Measurements from ENCODE around the gene DSCAML1.

DSCAML1 gene

DNA sequence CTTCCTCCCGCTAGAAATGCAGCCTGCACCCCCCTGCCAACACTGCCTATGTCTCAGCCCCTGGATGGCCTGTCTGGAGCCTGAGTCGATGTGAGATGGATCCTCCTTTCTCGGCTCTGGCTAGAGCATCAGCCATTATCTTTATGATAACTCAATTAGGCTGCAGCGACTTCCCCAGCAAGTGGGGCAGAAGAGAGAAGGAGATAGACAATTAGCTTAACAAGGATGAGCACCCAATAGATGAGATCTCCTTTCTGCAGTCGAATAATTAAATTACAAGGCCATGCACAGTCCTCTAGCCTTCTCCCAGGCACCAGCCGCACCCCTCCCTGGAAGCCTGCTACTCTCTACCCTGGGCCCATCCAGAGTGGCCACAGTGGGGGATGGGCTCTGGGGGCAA lies 290.0 kb downstream of the DSCAML1 start:
- DNase-seq (ENCODE audit: low read depth in 2 of 3, low spot score in 1 of 3), result no peak

DNA sequence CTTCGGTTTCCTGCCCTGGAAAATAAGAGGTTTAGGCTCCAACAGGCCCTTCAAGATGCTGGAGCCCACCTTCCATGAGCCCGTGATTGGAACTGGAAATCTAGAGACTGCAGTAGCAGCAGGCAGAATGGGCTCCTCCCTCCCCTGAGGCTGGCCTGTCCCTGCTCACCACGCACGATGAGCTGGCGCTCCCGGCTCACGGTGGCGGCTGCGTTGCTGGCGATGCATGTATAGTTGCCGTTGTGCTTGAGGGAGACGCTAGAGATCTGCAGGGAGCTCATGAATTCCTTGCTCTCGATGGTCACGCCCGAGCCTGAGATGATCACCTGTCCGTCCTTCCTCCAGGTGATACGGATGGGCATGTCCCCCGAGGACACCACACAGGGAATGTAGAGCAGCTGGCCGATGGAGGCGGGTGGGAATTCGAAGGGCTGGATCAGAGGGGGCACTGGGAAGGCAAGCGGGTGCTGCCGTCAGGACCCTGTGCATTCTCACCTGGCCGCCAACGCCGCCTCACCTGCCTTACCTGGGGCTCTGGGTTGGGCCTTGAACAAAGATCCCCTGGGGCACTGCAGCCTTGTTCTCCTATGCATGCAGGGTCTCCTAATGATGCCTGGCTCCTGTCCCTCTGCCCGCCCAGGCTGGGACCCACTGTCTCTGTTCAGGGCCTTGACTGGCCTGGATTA lies 291.6 kb downstream of the DSCAML1 start:
- DNase-seq (ENCODE audit: low read depth in 2 of 3, low spot score in 1 of 3), result no peak

DNA sequence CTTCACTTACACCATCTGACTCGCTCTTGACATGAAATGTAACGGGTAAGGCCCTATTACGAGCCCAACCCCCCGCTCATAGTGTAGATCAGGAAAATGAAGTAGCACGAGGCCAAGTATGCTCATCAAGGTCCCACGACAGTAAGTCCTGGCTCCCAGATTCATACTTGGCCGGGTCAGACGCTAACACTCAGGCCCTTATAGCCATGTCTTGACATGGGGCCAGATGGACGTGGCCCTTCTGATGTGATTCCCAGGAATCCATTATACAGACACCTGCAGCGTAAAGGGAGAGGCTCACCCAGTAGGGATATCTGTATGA lies 294.3 kb downstream of the DSCAML1 start:
- no peak for DNase-seq (ENCODE audit: low read depth in 2 of 3, low spot score in 1 of 3)

DNA sequence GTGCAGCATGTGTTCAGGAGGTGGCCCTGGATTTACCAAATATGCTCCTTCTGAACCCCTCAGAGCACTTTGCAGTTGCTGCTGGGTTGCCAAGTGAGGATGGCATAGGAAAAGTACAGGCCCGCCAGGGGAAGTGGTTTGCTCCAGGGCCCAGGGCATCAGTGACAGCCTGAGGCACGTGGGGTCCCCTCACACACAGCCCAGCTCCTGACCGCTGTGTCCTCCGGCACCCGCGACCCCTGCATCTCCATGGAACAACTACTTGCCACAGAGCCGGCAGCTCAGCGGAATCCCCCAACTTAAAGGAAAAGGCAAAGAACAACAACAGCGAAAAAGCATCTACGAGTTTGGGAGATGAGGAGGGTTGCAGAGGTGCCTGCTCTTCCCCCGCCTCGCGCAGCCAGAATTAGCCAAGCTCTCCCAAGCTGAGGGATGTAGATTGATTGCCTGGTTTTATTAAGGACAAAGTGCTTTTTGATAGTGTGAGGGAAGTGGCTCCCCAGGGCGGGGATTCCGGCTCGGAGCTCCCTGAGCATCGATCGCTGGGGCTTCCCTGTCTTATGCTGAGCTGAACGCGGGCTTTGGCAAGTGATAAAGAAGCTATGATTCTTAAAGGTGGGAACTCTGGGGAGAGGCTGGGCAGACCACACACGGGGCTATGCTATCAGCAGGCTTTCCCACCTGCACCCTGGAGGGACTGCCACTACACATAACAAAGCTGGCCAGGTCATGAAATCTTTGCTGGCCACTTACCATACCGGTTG lies 294.8 kb downstream of the DSCAML1 start:
- DNase-seq (ENCODE audit: low read depth in 2 of 3, low spot score in 1 of 3), result no peak

DNA sequence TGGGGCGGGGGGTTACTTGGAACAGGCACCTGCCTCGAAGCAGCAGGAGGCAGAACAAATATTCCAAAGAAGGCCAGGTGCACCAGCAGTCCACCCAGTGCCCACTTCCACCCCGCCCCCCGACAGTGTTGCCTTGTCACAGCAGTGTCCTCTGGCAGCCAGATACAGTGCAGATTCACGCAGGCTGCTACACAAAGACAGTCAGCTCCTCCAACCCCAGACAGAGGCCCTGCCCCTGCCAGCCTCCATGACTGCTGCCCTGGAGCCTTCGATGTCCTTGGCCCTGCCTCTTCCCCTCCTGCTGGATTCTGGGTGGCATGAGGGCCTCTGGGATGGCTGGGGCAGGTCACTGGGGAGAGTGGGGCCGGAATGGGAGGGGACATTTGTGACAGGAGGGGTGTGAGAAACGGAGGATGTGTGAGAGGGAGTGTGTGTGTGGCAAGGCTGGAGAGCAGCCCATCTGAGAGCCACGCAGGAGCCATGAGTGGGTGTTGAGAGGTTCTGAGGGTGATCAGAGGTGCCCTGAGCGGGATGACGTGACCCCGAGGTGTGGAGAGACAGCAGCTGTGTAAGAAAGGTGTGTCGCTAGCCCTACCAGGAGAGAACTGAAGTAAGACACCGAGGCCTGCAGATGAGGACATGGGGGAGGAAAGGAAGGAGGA lies 295.6 kb downstream of the DSCAML1 start:
- DNase-seq (ENCODE audit: low read depth in 2 of 3, low spot score in 1 of 3), result no peak

DNA sequence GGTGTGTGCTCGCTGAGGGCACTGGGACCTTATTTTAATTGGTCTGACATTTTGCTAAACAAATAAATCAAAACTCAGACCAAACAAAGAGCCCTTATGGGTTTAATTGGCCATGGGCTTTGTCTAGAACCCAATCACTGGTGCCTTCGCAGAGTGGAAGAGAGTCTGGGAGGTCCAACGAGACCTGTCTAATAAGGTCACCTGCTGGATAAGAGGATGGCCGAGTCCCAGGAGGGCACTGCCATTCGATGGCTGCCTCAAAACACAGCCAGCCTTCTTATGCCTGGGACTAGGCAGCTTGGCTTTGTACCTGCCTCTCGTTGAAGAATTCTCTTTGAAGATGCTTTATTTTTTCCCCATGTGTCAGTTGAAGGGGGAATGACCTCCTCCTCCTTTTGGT lies 298.2 kb downstream of the DSCAML1 start:
- DNase-seq (ENCODE audit: low read depth in 2 of 3, low spot score in 1 of 3), result no peak

DNA sequence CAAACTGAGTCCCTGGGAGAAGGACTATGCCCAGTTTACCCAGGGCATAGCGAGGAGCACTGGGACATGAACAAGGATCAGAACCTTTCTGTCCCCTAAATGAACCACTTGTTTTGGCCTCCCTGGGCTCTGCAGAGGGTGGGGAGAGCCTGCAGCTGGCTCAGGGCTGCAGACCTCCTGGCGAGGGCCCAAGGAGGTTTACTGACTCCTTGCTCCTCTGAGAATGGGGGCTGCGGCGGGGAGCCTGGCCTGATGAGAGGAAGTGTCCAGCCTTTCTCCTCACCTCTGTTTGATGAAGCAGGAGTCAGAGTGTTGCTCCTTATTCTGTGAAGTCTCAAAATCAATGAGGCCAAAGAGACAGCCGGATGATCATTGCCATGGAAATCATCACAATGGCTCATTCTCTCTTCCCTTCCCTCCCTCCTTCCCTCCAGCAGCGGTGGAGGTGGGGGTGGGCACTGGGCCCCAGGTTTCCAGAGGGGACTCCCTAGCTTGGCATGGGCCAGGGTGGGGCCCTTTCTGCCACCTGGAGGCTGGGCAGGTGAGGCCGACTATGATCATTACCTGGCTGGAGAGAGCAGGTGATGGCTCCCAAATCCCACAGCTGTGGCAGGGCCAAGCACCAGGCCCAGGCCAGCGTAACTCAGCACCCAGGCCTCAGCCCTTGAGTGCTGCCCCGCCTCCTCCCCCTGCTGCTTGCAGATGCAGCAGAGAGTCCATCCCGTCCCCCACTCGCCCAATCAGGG lies 299.6 kb downstream of the DSCAML1 start:
- no peak for DNase-seq (ENCODE audit: low read depth in 2 of 3, low spot score in 1 of 3)

DNA sequence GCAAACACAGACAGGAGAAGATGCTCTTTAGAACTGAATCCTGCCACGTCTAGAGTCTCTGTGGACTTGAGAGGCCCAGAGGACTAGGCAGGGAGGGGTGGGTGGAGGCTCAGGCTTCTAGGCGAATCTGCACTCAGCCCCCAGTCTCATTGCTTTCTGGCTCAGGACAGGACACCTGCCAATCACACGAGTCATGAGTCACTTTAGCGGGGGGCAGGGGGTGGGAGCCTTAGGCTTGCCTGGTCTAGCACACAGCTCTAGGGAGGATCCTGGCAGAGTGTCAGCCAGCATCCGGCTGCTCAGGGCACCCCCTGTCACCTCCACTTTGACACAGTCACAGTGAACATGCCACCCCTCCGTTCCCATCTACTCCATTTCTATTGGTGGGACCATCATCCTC lies 301.7 kb downstream of the DSCAML1 start:
- DNase-seq (ENCODE audit: low read depth in 2 of 3, low spot score in 1 of 3), result no peak

DNA sequence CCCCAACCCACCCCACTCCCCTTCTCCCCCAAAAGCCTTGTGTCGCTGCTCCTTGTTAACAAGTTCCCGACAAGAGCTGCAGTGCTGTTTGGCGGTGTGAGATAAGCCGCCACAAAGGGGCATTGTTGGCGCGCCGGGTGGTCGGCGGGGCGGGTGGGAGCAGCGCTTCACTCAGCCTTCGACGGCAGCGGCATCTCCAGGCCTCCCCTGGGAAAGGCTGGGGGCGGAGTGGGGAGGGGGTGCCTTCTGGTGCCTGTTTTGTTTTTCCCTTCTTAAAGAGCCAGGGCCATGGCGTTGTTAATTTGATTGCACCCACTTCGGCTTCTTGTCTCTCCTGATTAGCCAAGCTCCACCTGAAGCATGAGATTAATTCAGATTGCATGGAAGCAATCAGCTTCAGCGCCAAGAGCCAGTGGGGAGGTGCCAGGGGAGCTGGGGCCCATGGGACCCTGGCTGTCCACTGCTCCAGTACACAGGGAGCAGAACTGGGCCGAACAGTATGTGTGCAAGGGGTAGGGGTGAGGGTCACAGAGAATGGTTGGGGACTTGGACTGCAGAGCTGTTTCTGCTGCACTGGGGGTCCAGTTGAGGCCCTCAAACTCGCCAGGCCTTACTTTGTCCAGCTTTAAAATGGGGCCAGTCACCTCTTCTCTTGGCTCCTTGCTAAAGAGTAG lies 304.3 kb downstream of the DSCAML1 start:
- DNase-seq (ENCODE audit: low read depth in 2 of 3, low spot score in 1 of 3), result no peak

DNA sequence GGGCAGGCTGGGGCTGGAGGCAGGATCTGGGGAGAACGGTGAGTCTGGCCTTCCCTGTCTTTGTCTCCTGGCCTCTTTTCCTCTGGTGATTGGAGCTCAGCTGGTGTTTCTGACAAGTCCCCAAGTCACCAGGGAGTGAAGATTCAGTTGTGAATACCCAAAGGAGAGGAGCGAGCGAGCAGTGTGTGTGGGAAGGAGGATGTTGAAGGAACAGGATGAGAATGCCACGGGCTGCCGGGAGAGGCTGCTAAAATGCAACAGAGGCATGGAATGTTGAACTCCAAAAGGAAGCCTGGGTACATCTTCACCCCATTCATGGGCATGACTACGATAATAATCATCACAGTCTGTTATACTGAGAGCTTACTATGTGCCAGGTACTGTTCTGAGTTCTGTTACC lies 306.1 kb downstream of the DSCAML1 start:
- DNase-seq (ENCODE audit: low read depth in 2 of 3, low spot score in 1 of 3), result no peak

DNA sequence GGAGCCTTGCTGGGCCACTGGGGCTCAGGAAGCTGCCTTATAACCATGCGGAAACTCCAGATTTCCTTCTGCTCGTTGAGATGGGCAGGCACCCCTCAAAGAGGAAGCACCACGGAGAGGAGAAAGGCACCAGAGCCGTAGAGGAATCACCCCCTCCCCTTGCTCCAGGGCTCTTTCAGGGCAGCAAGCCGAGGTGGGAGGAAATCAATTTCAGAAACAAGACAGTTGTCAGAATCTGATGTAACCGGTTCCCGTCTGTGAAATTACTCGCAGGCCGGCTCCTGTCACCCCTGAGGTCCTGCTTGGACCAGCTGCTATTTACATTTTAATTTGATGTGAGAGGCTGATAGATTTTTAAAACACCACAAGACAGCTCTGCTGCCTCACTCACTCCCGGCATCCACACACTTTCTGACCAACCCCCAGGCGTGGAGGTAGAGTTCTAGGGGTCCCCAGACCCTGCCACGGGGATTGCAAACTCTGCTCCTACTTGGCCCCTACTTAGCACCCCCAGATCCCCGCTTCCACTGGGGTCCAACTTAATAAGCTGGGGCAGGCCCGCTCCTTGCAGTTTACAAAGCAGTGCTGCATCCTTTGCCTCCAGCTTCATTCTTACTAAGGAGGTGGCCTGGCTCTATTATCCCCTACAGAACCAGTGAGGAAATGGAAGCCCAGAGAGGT lies 306.9 kb downstream of the DSCAML1 start:
- no peak for DNase-seq (ENCODE audit: low read depth in 2 of 3, low spot score in 1 of 3)

DNA sequence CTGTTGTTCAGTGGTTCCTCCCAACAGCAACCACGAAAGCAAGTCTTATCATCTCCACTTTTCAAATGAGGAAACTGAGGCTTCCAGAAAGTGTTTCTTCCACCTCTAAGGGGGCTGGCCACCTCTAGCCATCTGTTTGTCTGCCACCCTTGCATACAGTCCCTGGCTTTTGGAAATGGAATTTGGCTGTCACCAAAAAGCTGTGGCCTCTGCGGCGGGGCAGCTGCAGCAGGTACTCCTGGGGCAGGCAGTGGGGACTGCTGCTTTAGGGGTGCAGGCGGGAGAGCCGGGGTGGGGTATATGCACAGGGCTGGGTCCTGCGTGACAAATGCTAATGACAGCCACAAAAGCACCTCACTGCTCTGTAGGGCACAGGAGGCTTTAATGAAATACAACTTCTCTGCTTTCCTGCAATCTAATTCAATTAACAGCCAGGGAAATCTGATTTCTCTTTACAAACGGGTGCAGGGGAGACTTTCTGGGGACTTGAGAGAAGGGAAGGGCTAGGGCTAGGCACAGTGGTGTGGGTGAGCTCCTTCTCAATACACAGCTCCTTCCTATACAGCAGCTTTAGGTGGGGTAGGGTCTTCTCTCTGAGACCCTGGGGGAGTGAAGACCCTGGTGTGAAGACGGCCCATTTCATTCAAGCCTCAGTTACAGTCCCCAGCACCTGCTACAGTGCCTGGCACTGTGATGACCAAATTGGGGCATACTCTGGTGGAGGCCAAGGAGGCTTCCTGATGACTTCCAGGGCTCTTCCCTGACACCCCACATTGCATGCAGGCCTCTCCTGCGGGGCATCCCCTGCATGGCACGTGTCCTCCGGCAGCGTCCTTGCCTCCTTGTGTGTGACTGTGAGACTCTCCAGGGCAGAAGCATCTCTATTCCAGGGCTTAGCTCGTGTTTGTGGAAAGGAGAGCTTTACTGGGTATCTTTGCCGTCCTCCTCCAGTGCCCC lies 307.7 kb downstream of the DSCAML1 start:
- no peak for DNase-seq (ENCODE audit: low read depth in 2 of 3, low spot score in 1 of 3)

DNA sequence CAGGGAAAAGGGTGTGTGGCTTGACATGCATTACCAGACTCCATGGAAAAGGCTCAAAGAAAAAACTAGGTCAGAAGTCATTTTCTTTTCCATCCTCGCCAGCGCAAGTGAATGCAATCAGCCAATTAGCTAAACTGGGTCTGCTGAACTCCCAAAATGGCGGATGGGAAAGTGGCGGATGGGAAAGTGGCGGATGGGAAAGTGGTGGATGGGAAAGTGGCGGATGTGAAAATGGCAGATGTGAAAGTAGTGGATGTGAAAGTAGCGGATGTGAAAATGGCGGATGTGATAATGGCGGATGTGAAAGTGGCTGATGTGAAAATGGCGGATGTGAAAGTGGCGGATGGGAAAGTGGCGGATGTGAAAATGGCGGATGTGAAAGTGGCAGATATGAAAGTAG lies 311.0 kb downstream of the DSCAML1 start:
- no peak for DNase-seq (ENCODE audit: low read depth in 2 of 3, low spot score in 1 of 3)

DNA sequence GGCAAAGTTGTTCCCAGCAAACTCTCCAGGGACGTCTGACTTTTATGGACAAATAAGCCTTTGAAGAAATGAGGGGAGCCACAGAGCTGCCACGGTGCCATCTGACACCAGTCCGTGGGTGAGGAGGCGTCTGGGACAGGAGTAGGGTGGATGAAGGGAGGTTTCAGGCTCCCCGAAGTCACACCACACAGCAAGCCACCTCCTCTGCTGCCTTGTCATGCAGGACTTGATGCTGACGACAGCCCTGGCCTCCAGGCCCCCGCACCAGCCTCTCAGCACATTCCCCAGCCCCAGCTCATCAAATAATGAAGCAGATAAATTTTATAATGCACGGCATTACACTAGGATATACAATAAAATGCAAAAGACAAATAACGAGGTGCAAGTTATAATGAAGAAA lies 312.9 kb downstream of the DSCAML1 start:
- no peak for DNase-seq (ENCODE audit: low read depth in 2 of 3, low spot score in 1 of 3)

DNA sequence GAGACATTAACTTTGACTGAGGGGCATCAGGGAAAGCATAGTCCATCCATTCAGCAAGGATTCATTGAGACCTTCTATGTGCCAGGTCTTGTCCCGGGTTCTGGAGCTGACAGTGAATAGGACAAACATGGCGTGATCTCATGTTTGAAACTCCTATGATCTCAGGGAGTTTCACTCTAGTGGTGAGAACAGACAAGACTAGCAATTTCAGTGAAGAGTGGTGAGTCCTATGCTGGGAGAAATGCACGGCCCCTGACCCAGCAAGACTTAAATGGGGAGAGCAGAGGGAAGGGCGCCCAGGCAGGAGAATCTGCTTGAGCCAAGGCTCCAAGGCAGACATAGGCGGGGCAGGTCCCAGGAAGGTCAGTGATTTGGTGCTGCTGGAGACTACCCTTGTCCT lies 313.6 kb downstream of the DSCAML1 start:
- DNase-seq (ENCODE audit: low read depth in 2 of 3, low spot score in 1 of 3), result no peak

DNA sequence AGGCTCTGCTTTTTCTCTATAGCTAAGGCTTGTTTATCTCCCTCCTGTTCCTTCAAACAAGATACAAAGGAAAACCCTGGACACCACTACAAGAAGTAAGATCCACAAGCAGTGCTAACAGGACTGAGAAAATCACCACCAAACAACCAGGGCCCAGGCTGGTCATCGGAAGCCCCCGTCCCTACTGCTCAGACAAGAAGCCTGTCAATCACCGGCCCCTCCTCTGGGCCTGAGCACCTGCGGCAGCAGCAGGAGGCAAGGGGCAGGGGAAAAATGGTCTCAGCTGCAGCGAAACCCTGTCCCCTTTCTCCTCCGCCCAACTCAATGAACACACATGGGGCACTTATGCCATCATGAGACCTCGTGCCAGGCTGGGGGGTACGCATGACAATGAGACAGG lies 314.1 kb downstream of the DSCAML1 start:
- DNase-seq (ENCODE audit: low read depth in 2 of 3, low spot score in 1 of 3), result no peak

DNA sequence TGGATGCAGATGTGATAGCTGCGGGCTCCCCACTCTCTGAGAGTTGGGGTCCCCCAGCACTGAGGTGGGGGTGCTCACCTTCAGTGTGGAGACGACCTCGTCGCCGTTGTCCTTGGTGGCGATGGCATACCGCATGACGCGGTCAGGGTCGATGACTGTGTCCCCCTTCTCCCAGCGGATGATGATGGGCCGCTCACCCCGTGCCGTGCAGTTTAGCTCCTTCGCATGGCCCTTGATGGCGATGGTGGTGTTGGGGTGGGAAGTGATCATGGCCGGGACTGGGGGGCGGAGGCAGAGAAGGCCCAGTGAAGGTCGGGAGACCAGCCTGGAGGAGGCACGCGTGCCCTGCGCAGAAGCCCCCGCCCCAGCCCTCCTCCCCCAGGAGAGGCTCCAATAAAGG lies 315.1 kb downstream of the DSCAML1 start:
- no peak for DNase-seq (ENCODE audit: low read depth in 2 of 3, low spot score in 1 of 3)

DNA sequence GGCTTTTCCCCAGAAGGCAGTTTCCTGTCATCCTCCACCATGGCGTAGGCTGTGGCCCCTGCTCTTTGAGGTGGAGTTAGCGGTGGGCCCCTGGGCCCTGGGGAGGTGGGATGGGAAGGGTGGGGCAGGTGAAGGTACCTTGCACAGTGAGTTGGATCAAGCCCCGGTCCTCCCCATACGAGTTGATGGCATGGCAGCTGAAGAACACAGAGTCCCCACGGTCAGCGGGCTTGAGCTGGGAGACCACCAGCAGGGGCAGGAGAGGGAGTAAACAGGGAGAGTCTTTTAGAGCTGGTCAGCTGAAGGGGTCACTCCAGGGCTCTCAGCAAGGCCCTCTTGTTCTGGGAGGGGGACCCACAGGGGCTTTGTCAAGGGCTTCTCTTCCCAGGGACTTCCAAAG lies 316.0 kb downstream of the DSCAML1 start:
- no peak for DNase-seq (ENCODE audit: low read depth in 2 of 3, low spot score in 1 of 3)

DNA sequence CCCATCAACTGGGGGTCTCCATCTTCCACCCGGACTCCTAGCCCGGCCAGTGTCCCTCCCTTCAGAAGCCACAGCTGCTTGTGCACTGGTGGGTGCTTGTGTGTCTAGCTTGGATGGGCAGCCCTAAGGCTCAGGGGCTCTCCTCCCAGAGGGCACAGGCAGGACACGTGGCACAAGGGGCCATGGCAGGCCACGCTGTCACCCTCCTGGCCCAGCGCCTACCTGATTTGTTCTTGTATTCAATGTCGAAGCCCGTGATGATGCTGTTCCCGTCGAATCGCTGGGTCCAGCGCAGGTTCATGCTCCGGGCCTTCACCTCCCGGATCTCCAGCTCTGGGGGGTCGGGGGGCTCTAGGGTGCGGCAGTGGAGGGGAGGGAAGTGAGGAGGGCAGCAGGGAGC lies 316.8 kb downstream of the DSCAML1 start:
- DNase-seq (ENCODE audit: low read depth in 2 of 3, low spot score in 1 of 3), result no peak

DNA sequence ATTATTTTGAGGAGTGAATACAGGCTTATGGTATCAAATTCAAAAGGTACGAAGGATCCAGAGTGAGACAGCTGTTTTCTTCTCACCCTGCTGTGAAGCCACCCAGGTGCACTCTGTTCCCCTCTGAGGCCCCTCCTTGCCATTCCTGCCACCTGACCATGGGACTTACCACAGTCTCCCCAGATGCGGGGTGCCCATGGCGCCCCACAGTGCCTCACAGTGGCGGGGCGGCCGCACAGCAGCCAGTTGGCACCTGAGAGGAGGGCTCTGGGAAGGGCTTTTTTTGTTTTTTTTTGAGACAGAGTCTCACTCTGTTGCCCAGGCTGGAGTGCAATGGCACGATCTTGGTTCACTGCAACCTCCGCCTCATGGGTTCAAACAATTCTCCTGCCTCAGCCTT lies 317.6 kb downstream of the DSCAML1 start:
- peak in 1 of 3 donors; percentile 10 for DNase-seq (ENCODE audit: low read depth in 2 of 3, low spot score in 1 of 3)
